ENCODE measurements around the gene FNTB.

The FNTB gene

GRCh38 chr14:65001723-65002122 lies 15.0 kb downstream of the FNTB start:
- H3K36me3 ChIP-seq (ENCODE audit: insufficient read depth, low read length), result no peaks in the 10 kb centered on the region
- H3K27me3 ChIP-seq (ENCODE audit: insufficient read depth, low read length), result no peaks in the 10 kb centered on the region
- H3K27ac ChIP-seq (ENCODE audit: low read depth, low read length), result no peak overlapping the region
- WGBS, result 96% methylated on average over 5 of the region's 6 CpGs
- H3K9ac ChIP-seq (ENCODE audit: low read depth, low read length), result no peak overlapping the region
- H3K9me3 ChIP-seq (ENCODE audit: insufficient read depth, low read depth, low read length), result no peaks in the 10 kb centered on the region
- H3K4me3 ChIP-seq (ENCODE audit: low read length), result no peak overlapping the region
- H3K4me1 ChIP-seq (ENCODE audit: insufficient read depth, low read length), result peaks cover 28% of the 10 kb centered on the region

GRCh38 chr14:65002586-65003210 lies 16.0 kb downstream of the FNTB start:
- H3K27ac ChIP-seq (ENCODE audit: low read depth, low read length), result no peak overlapping the region
- 0 out of 2 replicates have a peak, but pooled peaks cover 4% of the 10 kb centered on the region for H3K36me3 ChIP-seq (ENCODE audit: insufficient read depth, low read length)
- WGBS, result 94% methylated on average over 5 of the region's 6 CpGs
- H3K4me1 ChIP-seq (ENCODE audit: insufficient read depth, low read length), result peaks cover 22% of the 10 kb centered on the region
- H3K4me3 ChIP-seq (ENCODE audit: low read length), result no peak overlapping the region
- no peaks in the 10 kb centered on the region for H3K27me3 ChIP-seq (ENCODE audit: insufficient read depth, low read length)
- no peaks in the 10 kb centered on the region for H3K9me3 ChIP-seq (ENCODE audit: insufficient read depth, low read depth, low read length)
- H3K9ac ChIP-seq (ENCODE audit: low read depth, low read length), result no peak overlapping the region

GRCh38 chr14:65003394-65003793 lies 16.7 kb downstream of the FNTB start:
- Histone ChIP-seq H3K4me1 (ENCODE audit: insufficient read depth, low read length) (peaks cover 15% of the 10 kb centered on the region), H3K27ac (ENCODE audit: low read depth, low read length) (no peak overlapping the region)
- WGBS, result 96% methylated on average over 2 of the region's 2 CpGs

GRCh38 chr14:65006261-65006721 lies 19.6 kb downstream of the FNTB start:
- Histone ChIP-seq H3K9ac (ENCODE audit: low read depth, low read length) (no peak overlapping the region), H3K27ac (ENCODE audit: low read depth, low read length) (no peak overlapping the region; the same call in 1 of the 2 replicates), H3K27me3 (ENCODE audit: insufficient read depth, low read length) (no peaks in the 10 kb centered on the region), H3K4me1 (ENCODE audit: insufficient read depth, low read length) (peaks cover 11% of the 10 kb centered on the region; the same call in 1 of the 2 replicates), H3K36me3 (ENCODE audit: insufficient read depth, low read length) (peaks cover 4% of the 10 kb centered on the region; the same call in 1 of the 2 replicates), H3K9me3 (ENCODE audit: insufficient read depth, low read depth, low read length) (no peaks in the 10 kb centered on the region), H3K4me3 (ENCODE audit: low read length) (no peak overlapping the region)
- WGBS, result 90% methylated on average over 6 of the region's 6 CpGs

More at GRCh38 chr14:65003394-65003793, 16.7 kb downstream of the FNTB start:
- Histone ChIP-seq H3K36me3 (ENCODE audit: insufficient read depth, low read length) (0 out of 2 replicates have a peak, but pooled peaks cover 4% of the 10 kb centered on the region), H3K27me3 (ENCODE audit: insufficient read depth, low read length) (no peaks in the 10 kb centered on the region), H3K9me3 (ENCODE audit: insufficient read depth, low read depth, low read length) (no peaks in the 10 kb centered on the region), H3K4me3 (ENCODE audit: low read length) (no peak overlapping the region), H3K9ac (ENCODE audit: low read depth, low read length) (no peak overlapping the region)

- Histone ChIP-seq H3K4me3 (ENCODE audit: low read length) (no peak overlapping the region), H3K27me3 (ENCODE audit: insufficient read depth, low read length) (no peaks in the 10 kb centered on the region), H3K9me3 (ENCODE audit: insufficient read depth, low read depth, low read length) (no peaks in the 10 kb centered on the region), H3K4me1 (ENCODE audit: insufficient read depth, low read length) (peaks cover 11% of the 10 kb centered on the region; the same call in 1 of the 2 replicates), H3K36me3 (ENCODE audit: insufficient read depth, low read length) (peaks cover 8% of the 10 kb centered on the region; the same call in 1 of the 2 replicates), H3K9ac (ENCODE audit: low read depth, low read length) (no peak overlapping the region), H3K27ac (ENCODE audit: low read depth, low read length) (no peak overlapping the region)
- WGBS, result 94% methylated on average over 1 of the region's 1 CpG
These were observed 20.5 kb downstream of the FNTB start for GRCh38 chr14:65007202-65007601.

GRCh38 chr14:65010211-65010931 lies 23.7 kb downstream of the FNTB start:
- Histone ChIP-seq H3K9me3 (ENCODE audit: insufficient read depth, low read depth, low read length) (no peaks in the 10 kb centered on the region), H3K4me1 (ENCODE audit: insufficient read depth, low read length) (peaks cover 6% of the 10 kb centered on the region; the same call in 1 of the 2 replicates), H3K27me3 (ENCODE audit: insufficient read depth, low read length) (no peaks in the 10 kb centered on the region), H3K27ac (ENCODE audit: low read depth, low read length) (no peak overlapping the region), H3K36me3 (ENCODE audit: insufficient read depth, low read length) (peaks cover 32% of the 10 kb centered on the region), H3K4me3 (ENCODE audit: low read length) (no peak overlapping the region), H3K9ac (ENCODE audit: low read depth, low read length) (no peak overlapping the region)
- WGBS, result 93% methylated on average over 5 of the region's 5 CpGs

GRCh38 chr14:65011538-65011937 lies 24.8 kb downstream of the FNTB start:
- Histone ChIP-seq H3K9ac (ENCODE audit: low read depth, low read length) (no peak overlapping the region), H3K27me3 (ENCODE audit: insufficient read depth, low read length) (no peaks in the 10 kb centered on the region)
- WGBS, result 92% methylated on average over 10 of the region's 10 CpGs

GRCh38 chr14:65012353-65012752 lies 25.7 kb downstream of the FNTB start:
- 92% methylated on average over 4 of the region's 4 CpGs for WGBS

More at GRCh38 chr14:65011538-65011937, 24.8 kb downstream of the FNTB start:
- H3K9me3 ChIP-seq (ENCODE audit: insufficient read depth, low read depth, low read length), result no peaks in the 10 kb centered on the region
- H3K27ac ChIP-seq (ENCODE audit: low read depth, low read length), result no peak overlapping the region
- H3K36me3 ChIP-seq (ENCODE audit: insufficient read depth, low read length), result peaks cover 43% of the 10 kb centered on the region
- H3K4me3 ChIP-seq (ENCODE audit: low read length), result no peak overlapping the region
- H3K4me1 ChIP-seq (ENCODE audit: insufficient read depth, low read length), result peaks cover 2% of the 10 kb centered on the region; the same call in 1 of the 2 replicates

GRCh38 chr14:65015391-65015790 lies 28.7 kb downstream of the FNTB start:
- H3K4me1 ChIP-seq (ENCODE audit: insufficient read depth, low read length), result peaks cover 4% of the 10 kb centered on the region; the same call in 1 of the 2 replicates
- 80% methylated on average over 3 of the region's 3 CpGs for WGBS
- no peaks in the 10 kb centered on the region for H3K9me3 ChIP-seq (ENCODE audit: insufficient read depth, low read depth, low read length)
- no peak overlapping the region for H3K27ac ChIP-seq (ENCODE audit: low read depth, low read length)
- H3K4me3 ChIP-seq (ENCODE audit: low read length), result no peak overlapping the region
- no peaks in the 10 kb centered on the region for H3K27me3 ChIP-seq (ENCODE audit: insufficient read depth, low read length)
- H3K36me3 ChIP-seq (ENCODE audit: insufficient read depth, low read length), result peaks cover 41% of the 10 kb centered on the region
- H3K9ac ChIP-seq (ENCODE audit: low read depth, low read length), result no peak overlapping the region

More at GRCh38 chr14:65012353-65012752, 25.7 kb downstream of the FNTB start:
- Histone ChIP-seq H3K9ac (ENCODE audit: low read depth, low read length) (no peak overlapping the region), H3K27ac (ENCODE audit: low read depth, low read length) (no peak overlapping the region), H3K4me1 (ENCODE audit: insufficient read depth, low read length) (no peaks in the 10 kb centered on the region), H3K27me3 (ENCODE audit: insufficient read depth, low read length) (no peaks in the 10 kb centered on the region), H3K4me3 (ENCODE audit: low read length) (no peak overlapping the region), H3K36me3 (ENCODE audit: insufficient read depth, low read length) (peaks cover 41% of the 10 kb centered on the region), H3K9me3 (ENCODE audit: insufficient read depth, low read depth, low read length) (no peaks in the 10 kb centered on the region)

- H3K27ac ChIP-seq (ENCODE audit: low read depth, low read length), result no peak overlapping the region
- peaks cover 41% of the 10 kb centered on the region for H3K36me3 ChIP-seq (ENCODE audit: insufficient read depth, low read length)
- no peaks in the 10 kb centered on the region for H3K9me3 ChIP-seq (ENCODE audit: insufficient read depth, low read depth, low read length)
- H3K9ac ChIP-seq (ENCODE audit: low read depth, low read length), result no peak overlapping the region
- no peaks in the 10 kb centered on the region for H3K27me3 ChIP-seq (ENCODE audit: insufficient read depth, low read length)
- 91% methylated on average over 4 of the region's 4 CpGs for WGBS
- H3K4me3 ChIP-seq (ENCODE audit: low read length), result no peak overlapping the region
- peaks cover 4% of the 10 kb centered on the region; the same call in 1 of the 2 replicates for H3K4me1 ChIP-seq (ENCODE audit: insufficient read depth, low read length)
These were observed 29.8 kb downstream of the FNTB start for GRCh38 chr14:65016471-65016870.

- no peak overlapping the region for H3K4me3 ChIP-seq (ENCODE audit: low read length)
- 88% methylated on average over 8 of the region's 9 CpGs for WGBS
- H3K36me3 ChIP-seq (ENCODE audit: insufficient read depth, low read length), result peaks cover 14% of the 10 kb centered on the region
- H3K27ac ChIP-seq (ENCODE audit: low read depth, low read length), result no peak overlapping the region
- H3K9me3 ChIP-seq (ENCODE audit: insufficient read depth, low read depth, low read length), result no peaks in the 10 kb centered on the region
- H3K27me3 ChIP-seq (ENCODE audit: insufficient read depth, low read length), result no peaks in the 10 kb centered on the region
- H3K4me1 ChIP-seq (ENCODE audit: insufficient read depth, low read length), result peaks cover 4% of the 10 kb centered on the region; the same call in 1 of the 2 replicates
- H3K9ac ChIP-seq (ENCODE audit: low read depth, low read length), result no peak overlapping the region
These were observed 33.4 kb downstream of the FNTB start for GRCh38 chr14:65019944-65020566.
